Measurements from ENCODE around the gene CDC42BPG.

DNA sequence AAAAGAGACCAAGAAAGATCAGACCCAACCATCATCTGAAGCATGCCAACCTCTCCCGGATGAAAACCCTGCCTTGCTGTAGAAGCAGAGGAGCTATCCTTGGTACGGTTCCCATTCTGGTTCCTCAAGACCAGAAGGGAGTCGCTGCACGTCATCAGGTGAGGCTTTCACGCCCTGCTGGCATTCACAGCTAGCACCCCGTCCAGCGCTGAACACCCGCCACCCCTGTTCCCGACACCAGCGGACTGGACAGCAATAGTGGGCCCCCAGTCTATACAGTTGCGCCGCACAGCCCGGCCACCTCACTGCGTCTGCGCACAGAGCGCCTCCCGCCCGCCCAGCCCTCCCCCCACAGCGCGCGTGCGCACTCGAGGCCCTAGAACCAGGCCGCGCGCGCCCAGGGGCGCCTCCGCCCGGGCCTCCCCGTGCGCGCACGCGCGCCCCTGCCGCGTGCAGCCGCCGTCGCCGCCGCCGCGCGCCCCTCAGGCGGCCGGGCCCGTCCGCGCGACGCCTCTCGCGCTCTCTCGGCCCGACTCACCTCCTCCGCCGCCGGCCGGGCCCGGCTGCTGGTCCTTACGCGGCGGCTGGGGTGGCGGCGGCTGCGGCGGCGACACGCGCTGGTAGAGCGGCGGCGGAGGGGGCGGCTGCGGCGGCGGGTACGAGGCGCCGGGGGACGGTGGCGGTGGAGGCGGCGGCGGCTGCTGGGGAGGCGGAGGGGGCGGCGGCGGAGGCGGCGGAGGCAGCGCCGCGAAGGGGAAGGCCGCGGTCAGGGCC lies 66.8 kb downstream of the CDC42BPG start:
- TF ChIP-seq, protein P1, sequence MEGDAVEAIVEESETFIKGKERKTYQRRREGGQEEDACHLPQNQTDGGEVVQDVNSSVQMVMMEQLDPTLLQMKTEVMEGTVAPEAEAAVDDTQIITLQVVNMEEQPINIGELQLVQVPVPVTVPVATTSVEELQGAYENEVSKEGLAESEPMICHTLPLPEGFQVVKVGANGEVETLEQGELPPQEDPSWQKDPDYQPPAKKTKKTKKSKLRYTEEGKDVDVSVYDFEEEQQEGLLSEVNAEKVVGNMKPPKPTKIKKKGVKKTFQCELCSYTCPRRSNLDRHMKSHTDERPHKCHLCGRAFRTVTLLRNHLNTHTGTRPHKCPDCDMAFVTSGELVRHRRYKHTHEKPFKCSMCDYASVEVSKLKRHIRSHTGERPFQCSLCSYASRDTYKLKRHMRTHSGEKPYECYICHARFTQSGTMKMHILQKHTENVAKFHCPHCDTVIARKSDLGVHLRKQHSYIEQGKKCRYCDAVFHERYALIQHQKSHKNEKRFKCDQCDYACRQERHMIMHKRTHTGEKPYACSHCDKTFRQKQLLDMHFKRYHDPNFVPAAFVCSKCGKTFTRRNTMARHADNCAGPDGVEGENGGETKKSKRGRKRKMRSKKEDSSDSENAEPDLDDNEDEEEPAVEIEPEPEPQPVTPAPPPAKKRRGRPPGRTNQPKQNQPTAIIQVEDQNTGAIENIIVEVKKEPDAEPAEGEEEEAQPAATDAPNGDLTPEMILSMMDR (IDR thresholded peaks at IDR 0.05): no peak
- no peak for TF ChIP-seq POLR2A (IDR thresholded peaks at IDR 0.05)
